Sciatic nerve (tissue), 2 donors: ENCODE data around the gene ATXN7L1. TPM values are rescaled to one million over a fixed set of nuclear protein-coding genes. Genes with fewer than 3 reads are reported as not detected.
"Not testable (repeated sequence)": the region's sequence is repeated elsewhere in the genome, so short reads cannot be mapped to it uniquely, and the experiment has no call there.

Source experiments
- ATAC-seq: fragments of 200-7000 bp; cut with Tn5 transposase; one replicate; pipeline ENCODE4 v1.9.1; 2020; ENCODE audit warnings: mild to moderate bottlenecking, moderate library complexity
- DNase-seq: peaks from one replicate; pipeline ENCODE4 v3.0.0-alpha.2; 2020; ENCODE audit warnings: low spot score
- intact Hi-C: fragments of 100-400 bp; cut with DNase I; formaldehyde crosslinking; loops from one replicate; pipeline ENCODE4 v1.14.2; 2022
- total RNA-seq: library from RNA; stranded (reverse); fragmentation: NEBNext Ultra II Directional; extraction: Animal tissue kit (Norgen Biotek cat#: 25700); gene quantifications from one replicate; pipeline ENCODE4 v1.2.1, GENCODE V29; 2021
- donor health status: DM: no; HTN: no; CAD: no.
- donor health status: DM: no; HTN: no; CAD: no.

Gene ATXN7L1
- total RNA-seq, 1 donor from 2014 or later: 22.3 TPM

GRCh38 chr7:105866102-105866801 is 10.1 kb downstream of the ATXN7L1 start:
- ATAC-seq: no peak
- intact Hi-C loops: no loop called here

GRCh38 chr7:105863876-105864275 is 12.5 kb downstream of the ATXN7L1 start:
- intact Hi-C loops: no loop called here
- ATAC-seq (no peak), DNase-seq (no peak)

More at GRCh38 chr7:105866102-105866801, 10.1 kb downstream of the ATXN7L1 start:
- no peak for DNase-seq

- ATAC-seq (no peak), DNase-seq (no peak)
- intact Hi-C loops: no loop called here
Observed at GRCh38 chr7:105862770-105863169, 13.6 kb downstream of the ATXN7L1 start.

- DNase-seq (no peak), ATAC-seq (no peak)
- intact Hi-C loops: no loop called here
Observed at GRCh38 chr7:105862276-105862675, 14.1 kb downstream of the ATXN7L1 start.

- ATAC-seq: no peak
- no peak for DNase-seq
- intact Hi-C loops: no loop called here
Observed at GRCh38 chr7:105861224-105861623, 15.2 kb downstream of the ATXN7L1 start.

- intact Hi-C loops: no loop called here
- ATAC-seq: no peak
Observed at GRCh38 chr7:105860793-105861192, 15.6 kb downstream of the ATXN7L1 start.

GRCh38 chr7:105857009-105857952 is 19.1 kb downstream of the ATXN7L1 start:
- ATAC-seq: no peak
- intact Hi-C loops: no loop called here

More at GRCh38 chr7:105860793-105861192, 15.6 kb downstream of the ATXN7L1 start:
- DNase-seq: no peak

GRCh38 chr7:105854498-105854897 is 21.9 kb downstream of the ATXN7L1 start:
- intact Hi-C loops: no loop called here
- DNase-seq: no peak
- peak; percentile 46 for ATAC-seq

More at GRCh38 chr7:105857009-105857952, 19.1 kb downstream of the ATXN7L1 start:
- no peak for DNase-seq

GRCh38 chr7:105853931-105854419 is 22.4 kb downstream of the ATXN7L1 start:
- ATAC-seq (peak; percentile 75), DNase-seq (no peak)

GRCh38 chr7:105851064-105851463 is 25.3 kb downstream of the ATXN7L1 start:
- intact Hi-C loops: no loop called here
- no peak for ATAC-seq
- no peak for DNase-seq

More at GRCh38 chr7:105853931-105854419, 22.4 kb downstream of the ATXN7L1 start:
- intact Hi-C loops: no loop called here

GRCh38 chr7:105849122-105849855 is 27.1 kb downstream of the ATXN7L1 start:
- ATAC-seq: no peak
- intact Hi-C loops: no loop called here
- DNase-seq: no peak

GRCh38 chr7:105846404-105846803 is 30.0 kb downstream of the ATXN7L1 start:
- DNase-seq: no peak
- ATAC-seq: no peak
- intact Hi-C loops: no loop called here

- ATAC-seq, intact Hi-C loops, DNase-seq: not testable (repeated sequence)
Observed at GRCh38 chr7:105844681-105845080, 31.7 kb downstream of the ATXN7L1 start.

GRCh38 chr7:105841866-105842265 is 34.5 kb downstream of the ATXN7L1 start:
- DNase-seq: no peak
- ATAC-seq: no peak
- intact Hi-C loops: no loop called here

GRCh38 chr7:105840981-105841749 is 35.2 kb downstream of the ATXN7L1 start:
- intact Hi-C loops: no loop called here
- ATAC-seq (no peak), DNase-seq (no peak)

- ATAC-seq (no peak), DNase-seq (no peak)
- intact Hi-C loops: no loop called here
Observed at GRCh38 chr7:105839266-105839665, 37.1 kb downstream of the ATXN7L1 start.

- peak; percentile 70 for DNase-seq
- intact Hi-C loops: no loop called here
- ATAC-seq: peak; percentile 60
Observed at GRCh38 chr7:105838627-105839231, 37.7 kb downstream of the ATXN7L1 start.
